GM04504 (cell line): ENCODE results near the gene ARNT2.

ENCODE experiments used
- DNase-seq: peaks from one replicate; pipeline ENCODE4 v3.0.0-alpha.2; 2012; ENCODE audit warnings: low read depth

The ARNT2 gene

GRCh38 chr15:80576519-80577090 lies 172.4 kb downstream of the ARNT2 start:
- DNase-seq, result no peak

GRCh38 chr15:80577552-80578205 lies 173.5 kb downstream of the ARNT2 start:
- no peak for DNase-seq

- no peak for DNase-seq
Measured at GRCh38 chr15:80578206-80578595, 174.0 kb downstream of the ARNT2 start.

- no peak for DNase-seq
Measured at GRCh38 chr15:80578871-80579270, 174.7 kb downstream of the ARNT2 start.

- DNase-seq, result no peak
Measured at GRCh38 chr15:80579611-80580010, 175.4 kb downstream of the ARNT2 start.

GRCh38 chr15:80580106-80580505 lies 175.9 kb downstream of the ARNT2 start:
- peak; percentile 68 for DNase-seq

GRCh38 chr15:80580536-80581260 lies 176.5 kb downstream of the ARNT2 start:
- no peak for DNase-seq

GRCh38 chr15:80581976-80582375 lies 177.8 kb downstream of the ARNT2 start:
- no peak for DNase-seq

GRCh38 chr15:80582816-80583423 lies 178.7 kb downstream of the ARNT2 start:
- no peak for DNase-seq

GRCh38 chr15:80584561-80584964 lies 180.4 kb downstream of the ARNT2 start:
- DNase-seq, result no peak

GRCh38 chr15:80584973-80585525 lies 180.9 kb downstream of the ARNT2 start:
- no peak for DNase-seq

- DNase-seq, result no peak
Measured at GRCh38 chr15:80585544-80586018, 181.4 kb downstream of the ARNT2 start.

GRCh38 chr15:80586161-80586560 lies 182.0 kb downstream of the ARNT2 start:
- DNase-seq, result no peak

GRCh38 chr15:80587007-80587406 lies 182.8 kb downstream of the ARNT2 start:
- DNase-seq, result no peak

- DNase-seq, result no peak
Measured at GRCh38 chr15:80587816-80588456, 183.8 kb downstream of the ARNT2 start.

GRCh38 chr15:80588801-80589200 lies 184.6 kb downstream of the ARNT2 start:
- DNase-seq, result peak; percentile 62

GRCh38 chr15:80590761-80591355 lies 186.7 kb downstream of the ARNT2 start:
- no peak for DNase-seq

- no peak for DNase-seq
Measured at GRCh38 chr15:80591471-80591870, 187.3 kb downstream of the ARNT2 start.

GRCh38 chr15:80591938-80592825 lies 188.0 kb downstream of the ARNT2 start:
- no peak for DNase-seq

GRCh38 chr15:80593486-80594030 lies 189.4 kb downstream of the ARNT2 start:
- no peak for DNase-seq
